Astrocyte (in vitro differentiated cells and primary cell): ENCODE measurements around the gene TERT. TPM values are rescaled to one million over a fixed set of nuclear protein-coding genes. Genes with fewer than 3 reads are reported as not detected.

Experiments
- DNase-seq: peaks from one replicate; pipeline ENCODE4 v3.0.0-alpha.2; 2010; ENCODE audit warnings: low read depth
- FAIRE-seq: peaks from 2 replicates; lab custom pipeline; 2011; peaks lifted over from hg19 to GRCh38; lab: Jason Lieb, UNC
- H2AFZ ChIP-seq: 2 replicates; pipeline ENCODE4 v1.6.0; 2012; ENCODE audit warnings: low read depth, low read length, inconsistent platforms
- H3K27ac ChIP-seq: 2 replicates; pipeline ENCODE4 v1.5.1; 2011; ENCODE audit warnings: low read depth, low read length, inconsistent platforms
- H3K27me3 ChIP-seq: 2 replicates; pipeline ENCODE4 v1.6.0; 2011; ENCODE audit warnings: low read length, inconsistent platforms; ENCODE audit not compliant: insufficient read depth
- H3K36me3 ChIP-seq: 2 replicates; pipeline ENCODE4 v1.5.1; 2011; ENCODE audit warnings: low read length, inconsistent platforms; ENCODE audit not compliant: insufficient read depth
- H3K4me1 ChIP-seq: 2 replicates; pipeline ENCODE4 v1.5.1; 2011; ENCODE audit warnings: low read length, inconsistent platforms; ENCODE audit not compliant: insufficient read depth
- H3K4me2 ChIP-seq: 2 replicates; pipeline ENCODE4 v1.6.0; 2012; ENCODE audit warnings: low read length, inconsistent platforms
- H3K4me3 ChIP-seq: 2 replicates; pipeline ENCODE4 v1.5.1; 2011; ENCODE audit warnings: low read depth, mild to moderate bottlenecking, low read length, inconsistent platforms; ENCODE audit not compliant: insufficient read depth
- H3K79me2 ChIP-seq: 2 replicates; pipeline ENCODE4 v1.6.0; 2012; ENCODE audit warnings: mild to moderate bottlenecking, low read length, inconsistent platforms; ENCODE audit not compliant: insufficient read depth
- H3K9ac ChIP-seq: 2 replicates; pipeline ENCODE4 v1.6.0; 2012; ENCODE audit warnings: mild to moderate bottlenecking, low read length, inconsistent platforms
- H3K9me3 ChIP-seq: 2 replicates; pipeline ENCODE4 v1.5.1; 2012; ENCODE audit warnings: low read depth, mild to moderate bottlenecking, low read length, inconsistent platforms; ENCODE audit not compliant: insufficient read depth
- H4K20me1 ChIP-seq: 2 replicates; pipeline ENCODE4 v1.6.0; 2012; ENCODE audit warnings: low read length, inconsistent platforms; ENCODE audit not compliant: insufficient read depth
- H3K27ac Mint-ChIP-seq: one replicate; pipeline ENCODE4 v1.8.0; 2021; ENCODE audit warnings: mild to moderate bottlenecking, mixed read lengths; ENCODE audit not compliant: unreplicated experiment
- H3K27me3 Mint-ChIP-seq: one replicate; pipeline ENCODE4 v1.8.0; 2021; ENCODE audit warnings: low read depth, mixed read lengths; ENCODE audit not compliant: unreplicated experiment
- H3K36me3 Mint-ChIP-seq: one replicate; pipeline ENCODE4 v1.8.0; 2021; ENCODE audit warnings: low read depth, mixed read lengths; ENCODE audit not compliant: unreplicated experiment
- H3K4me1 Mint-ChIP-seq: one replicate; pipeline ENCODE4 v1.8.0; 2021; ENCODE audit warnings: low read depth, mixed read lengths; ENCODE audit not compliant: unreplicated experiment
- H3K4me3 Mint-ChIP-seq: one replicate; pipeline ENCODE4 v1.8.0; 2021; ENCODE audit warnings: mild to moderate bottlenecking, moderate library complexity, mixed read lengths; ENCODE audit not compliant: unreplicated experiment
- H3K9me3 Mint-ChIP-seq: one replicate; pipeline ENCODE4 v1.8.0; 2021; ENCODE audit warnings: mild to moderate bottlenecking, mixed read lengths; ENCODE audit not compliant: unreplicated experiment
- EZH2 ChIP-seq: IDR thresholded peaks from 2 replicates; pipeline ENCODE4 v1.6.1; 2012; ENCODE audit warnings: mild to moderate bottlenecking, low read length, inconsistent platforms; ENCODE audit not compliant: insufficient read depth
- total RNA-seq: library from RNA; stranded (reverse); gene quantifications from 2 replicates; pipeline ENCODE4 v1.2.1, GENCODE V29; 2021
- TF ChIP-seq, protein P1 (sequence below): IDR thresholded peaks from 2 replicates; pipeline ENCODE4 v1.5.1; 2011; ENCODE audit warnings: low read depth, mild to moderate bottlenecking, inconsistent platforms, low read length, moderate library complexity; ENCODE audit not compliant: insufficient read depth

Gene TERT
- total RNA-seq, 1 donor from 2014 or later, result 0.50 TPM

DNA sequence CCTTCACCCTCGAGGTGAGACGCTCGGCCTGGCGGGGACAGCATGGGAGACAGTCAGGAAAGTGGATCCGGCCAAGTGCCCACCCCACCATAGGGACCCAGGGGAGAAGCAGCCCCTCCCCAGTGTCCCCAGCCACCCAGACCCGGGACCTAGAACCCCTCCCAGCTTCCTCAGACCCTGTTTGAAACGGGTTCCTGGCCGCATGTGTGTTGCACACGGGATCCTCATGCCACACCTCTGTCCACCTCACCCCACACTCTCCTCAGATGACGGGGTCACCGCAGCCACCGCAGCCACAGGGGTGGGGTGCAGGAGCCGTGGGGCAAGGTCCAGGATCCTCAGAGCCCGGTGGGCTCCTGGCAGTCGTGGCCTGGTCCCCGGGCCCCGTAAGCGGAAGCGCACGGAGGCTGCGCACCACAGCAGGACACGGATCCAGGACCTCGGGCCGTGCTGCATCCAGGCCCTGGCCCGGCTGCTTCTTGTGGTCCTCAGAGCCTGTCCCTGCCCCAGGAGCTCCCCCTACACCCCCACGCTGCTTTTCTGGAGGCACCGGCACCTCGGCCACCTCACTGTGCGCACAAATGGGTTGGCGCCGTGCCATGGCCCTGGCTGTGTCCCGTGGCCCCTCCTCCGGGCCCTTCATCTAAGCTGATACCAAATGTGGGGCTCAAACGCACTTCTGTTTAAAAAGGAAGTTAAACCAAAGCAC, 15.3 kb downstream of the TERT start:
- Histone ChIP-seq H3K9me3 (peaks cover 3% of the 10 kb centered on the region), H3K9ac (no peak overlapping the region), H2AFZ (no peak overlapping the region), H3K27ac (no peak overlapping the region), H4K20me1 (no peaks in the 10 kb centered on the region), H3K4me1 (no peaks in the 10 kb centered on the region), H3K27me3 (no peaks in the 10 kb centered on the region), H3K4me2 (no peak overlapping the region), H3K36me3 (no peaks in the 10 kb centered on the region), H3K79me2 (no peaks in the 10 kb centered on the region), H3K4me3 (no peak overlapping the region)
- no peak for TF ChIP-seq EZH2
- TF ChIP-seq, protein P1, sequence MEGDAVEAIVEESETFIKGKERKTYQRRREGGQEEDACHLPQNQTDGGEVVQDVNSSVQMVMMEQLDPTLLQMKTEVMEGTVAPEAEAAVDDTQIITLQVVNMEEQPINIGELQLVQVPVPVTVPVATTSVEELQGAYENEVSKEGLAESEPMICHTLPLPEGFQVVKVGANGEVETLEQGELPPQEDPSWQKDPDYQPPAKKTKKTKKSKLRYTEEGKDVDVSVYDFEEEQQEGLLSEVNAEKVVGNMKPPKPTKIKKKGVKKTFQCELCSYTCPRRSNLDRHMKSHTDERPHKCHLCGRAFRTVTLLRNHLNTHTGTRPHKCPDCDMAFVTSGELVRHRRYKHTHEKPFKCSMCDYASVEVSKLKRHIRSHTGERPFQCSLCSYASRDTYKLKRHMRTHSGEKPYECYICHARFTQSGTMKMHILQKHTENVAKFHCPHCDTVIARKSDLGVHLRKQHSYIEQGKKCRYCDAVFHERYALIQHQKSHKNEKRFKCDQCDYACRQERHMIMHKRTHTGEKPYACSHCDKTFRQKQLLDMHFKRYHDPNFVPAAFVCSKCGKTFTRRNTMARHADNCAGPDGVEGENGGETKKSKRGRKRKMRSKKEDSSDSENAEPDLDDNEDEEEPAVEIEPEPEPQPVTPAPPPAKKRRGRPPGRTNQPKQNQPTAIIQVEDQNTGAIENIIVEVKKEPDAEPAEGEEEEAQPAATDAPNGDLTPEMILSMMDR, result no peak
- no peak for DNase-seq
- H3K36me3 Mint-ChIP-seq, result no peaks in the 10 kb centered on the region
- H3K4me3 Mint-ChIP-seq, result no peak overlapping the region
- H3K9me3 Mint-ChIP-seq, result no peaks in the 10 kb centered on the region
- H3K27ac Mint-ChIP-seq, result no peak overlapping the region
- no peak for FAIRE-seq
- H3K4me1 Mint-ChIP-seq, result no peaks in the 10 kb centered on the region
- H3K27me3 Mint-ChIP-seq, result peaks cover 10% of the 10 kb centered on the region

DNA sequence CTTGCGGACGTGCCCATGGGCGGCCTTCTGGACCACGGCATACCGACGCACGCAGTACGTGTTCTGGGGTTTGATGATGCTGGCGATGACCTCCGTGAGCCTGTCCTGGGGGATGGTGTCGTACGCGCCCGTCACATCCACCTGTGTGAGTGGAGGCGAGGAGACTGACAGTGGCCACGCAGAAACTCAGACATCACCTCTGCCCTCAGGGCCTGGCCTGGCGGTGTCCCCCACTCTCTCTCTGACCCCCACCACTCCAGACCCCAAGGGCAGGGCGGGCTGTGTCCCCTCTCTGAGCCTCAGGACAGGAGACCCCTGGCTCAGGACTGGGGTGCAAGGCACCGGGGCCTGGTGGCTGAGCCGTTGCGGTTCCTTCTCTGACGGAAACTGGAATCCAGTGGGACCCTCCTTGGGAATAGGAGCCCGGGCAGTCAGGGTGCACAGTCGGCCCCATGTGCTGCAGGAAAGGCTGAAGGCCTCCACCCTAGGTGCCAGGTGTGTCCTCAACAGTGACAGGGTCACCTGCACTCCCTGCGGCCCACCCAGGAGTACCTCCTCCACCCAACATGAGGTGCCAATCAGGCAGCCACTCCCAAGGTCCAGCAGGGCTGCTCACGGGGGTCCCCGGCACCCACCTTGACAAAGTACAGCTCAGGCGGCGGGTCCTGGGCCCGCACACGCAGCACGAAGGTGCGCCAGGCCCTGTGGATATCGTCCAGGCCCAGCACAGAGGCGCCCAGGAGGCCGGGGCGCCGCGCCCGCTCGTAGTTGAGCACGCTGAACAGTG, 16.0 kb downstream of the TERT start:
- no peak overlapping the region for H3K4me3 Mint-ChIP-seq

More for the DNA sequence above, 16.0 kb downstream of the TERT start:
- TF ChIP-seq, protein P1, result no peak
- TF ChIP-seq EZH2, result no peak
- Histone ChIP-seq H3K36me3 (no peaks in the 10 kb centered on the region), H3K9ac (no peak overlapping the region), H3K27ac (no peak overlapping the region), H4K20me1 (no peaks in the 10 kb centered on the region), H3K4me3 (no peak overlapping the region), H2AFZ (no peak overlapping the region), H3K9me3 (peaks cover 3% of the 10 kb centered on the region), H3K4me2 (no peak overlapping the region), H3K79me2 (no peaks in the 10 kb centered on the region), H3K27me3 (no peaks in the 10 kb centered on the region), H3K4me1 (no peaks in the 10 kb centered on the region)
- Mint-ChIP-seq H3K4me1 (no peaks in the 10 kb centered on the region), H3K9me3 (no peaks in the 10 kb centered on the region), H3K27me3 (peaks cover 10% of the 10 kb centered on the region), H3K36me3 (no peaks in the 10 kb centered on the region), H3K27ac (no peak overlapping the region)
- DNase-seq (no peak), FAIRE-seq (no peak)
